H1 (cell line): Measurements from ENCODE around the gene PITPNM1. TPM values are rescaled to one million over a fixed set of nuclear protein-coding genes. Genes with fewer than 3 reads are reported as not detected.

ENCODE experiments used
- CTCF ChIA-PET: fragments of 300-600 bp; sonication (Branson Sonifier 250); formaldehyde crosslinking; loops from one replicate; lab custom pipeline; 2021; ENCODE audit not compliant: partially characterized antibody; lab: Charles Lee
- POLR2A ChIA-PET: fragments of 300-600 bp; sonication (Branson Sonifier 250); formaldehyde crosslinking; loops from one replicate; lab custom pipeline; 2021; ENCODE audit warnings: inconsistent platforms; ENCODE audit not compliant: partially characterized antibody; lab: Charles Lee
- DNase-seq, 2 experiments: peaks; one replicate each; pipeline versions ENCODE4 v3.0.0 to v3.0.0-alpha.2; 2010 to 2022; ENCODE audit warnings: low spot score in 2 of 2, low read depth in 1 of 2, mixed read lengths in 1 of 2
- FAIRE-seq: peaks from 2 replicates; lab custom pipeline; 2011; peaks lifted over from hg19 to GRCh38; lab: Jason Lieb, UNC
- H2AFZ ChIP-seq: 2 replicates; pipeline ENCODE4 v1.8.1; 2012; ENCODE audit warnings: low read length, inconsistent platforms
- H2AK5ac ChIP-seq: 2 replicates; pipeline ENCODE4 v1.6.1; 2013; ENCODE audit warnings: low read depth, low read length
- H2BK120ac ChIP-seq: replicated peaks from 2 replicates; pipeline ENCODE3; 2013; ENCODE audit warnings: low read depth, low read length, inconsistent platforms
- H2BK12ac ChIP-seq: 2 replicates; pipeline ENCODE4 v1.6.1; 2013; ENCODE audit warnings: low read depth, low read length
- H2BK15ac ChIP-seq: 2 replicates; pipeline ENCODE4 v1.6.1; 2013; ENCODE audit warnings: low read length
- H2BK20ac ChIP-seq: 2 replicates; pipeline ENCODE4 v1.6.1; 2013; ENCODE audit warnings: low read length
- H2BK5ac ChIP-seq: 2 replicates; pipeline ENCODE4 v1.6.1; 2013; ENCODE audit warnings: low read depth, low read length
- H3K14ac ChIP-seq: 2 replicates; pipeline ENCODE4 v1.6.1; 2013; ENCODE audit warnings: inconsistent platforms; ENCODE audit not compliant: insufficient read length
- H3K18ac ChIP-seq: 2 replicates; pipeline ENCODE4 v1.6.1; 2013; ENCODE audit warnings: low read length; ENCODE audit errors: extremely low read depth
- H3K23ac ChIP-seq: 2 replicates; pipeline ENCODE4 v1.6.1; 2013; ENCODE audit warnings: inconsistent platforms; ENCODE audit not compliant: insufficient read length
- H3K23me2 ChIP-seq: 2 replicates; pipeline ENCODE4 v1.6.1; 2013; ENCODE audit warnings: low read depth, low read length
- H3K27ac ChIP-seq: 2 replicates; pipeline ENCODE4 v1.6.1; 2011; ENCODE audit warnings: low read depth, low read length, inconsistent platforms
- H3K27me3 ChIP-seq, 4 experiments: replicated peaks in 1 of 4; 1 replicate in 1 of 4; 2 replicates in 3 of 4; pipeline versions ENCODE4 v1.6.1 to v1.8.1; 2011 to 2013; ENCODE audit warnings: low read length in 3 of 4, mild to moderate bottlenecking in 3 of 4, inconsistent platforms in 2 of 4, mixed read lengths in 2 of 4, moderate library complexity in 1 of 4; ENCODE audit not compliant: control insufficient read depth in 3 of 4, insufficient read depth in 3 of 4; ENCODE audit errors: extremely low read depth in 1 of 4
- H3K36me3 ChIP-seq, 4 experiments: 2 replicates each; pipeline versions ENCODE4 v1.6.1 to v1.8.1; 2011 to 2013; ENCODE audit warnings: mild to moderate bottlenecking in 4 of 4, low read length in 3 of 4, moderate library complexity in 2 of 4, control low read depth in 1 of 4, inconsistent platforms in 1 of 4; ENCODE audit not compliant: insufficient read depth in 4 of 4, control insufficient read depth in 2 of 4
- H3K4ac ChIP-seq: replicated peaks from 2 replicates; pipeline ENCODE3; 2013; ENCODE audit warnings: low read length, low read depth, mixed read lengths, inconsistent platforms; ENCODE audit not compliant: insufficient read length
- H3K4me1 ChIP-seq, 4 experiments: replicated peaks in 1 of 4; 1 replicate in 1 of 4; 2 replicates in 3 of 4; pipeline versions ENCODE4 v1.6.1 to v1.8.1; 2011 to 2013; ENCODE audit warnings: low read length in 3 of 4, inconsistent platforms in 2 of 4, mixed read lengths in 1 of 4; ENCODE audit not compliant: insufficient read depth in 4 of 4, control insufficient read depth in 3 of 4
- H3K4me2 ChIP-seq, 2 experiments: 2 replicates each; pipeline versions ENCODE4 v1.6.1 to v1.8.1; 2011 to 2013; ENCODE audit warnings: low read depth in 2 of 2, low read length in 2 of 2, control low read depth in 1 of 2, inconsistent platforms in 1 of 2, mild to moderate bottlenecking in 1 of 2; ENCODE audit not compliant: insufficient read depth in 1 of 2
- H3K4me3 ChIP-seq, 4 experiments: fragments of 200-600, 300-600 bp in 1 of 4; sonication (generic), shearing (Covaris generic), sonication (Bioruptor Twin) in 1 of 4; 2 replicates each; pipeline versions ENCODE4 v1.5.1 to v1.8.1; 2011 to 2016; ENCODE audit warnings: low read length in 4 of 4, low read depth in 3 of 4, control low read depth in 2 of 4, inconsistent platforms in 2 of 4, mild to moderate bottlenecking in 2 of 4, mixed read lengths in 1 of 4, moderate library complexity in 1 of 4; ENCODE audit not compliant: insufficient read depth in 2 of 4; ENCODE audit errors: extremely low read depth in 1 of 4
- H3K56ac ChIP-seq: replicated peaks from 2 replicates; pipeline ENCODE3; 2013; ENCODE audit warnings: low read depth, mild to moderate bottlenecking, mixed read lengths, low read length, inconsistent platforms; ENCODE audit not compliant: insufficient read length
- H3K79me1 ChIP-seq: 2 replicates; pipeline ENCODE4 v1.6.1; 2013; ENCODE audit warnings: low read depth, low read length, control low read depth
- H3K79me2 ChIP-seq, 2 experiments: 2 replicates each; pipeline versions ENCODE4 v1.6.1 to v1.8.1; 2012 to 2013; ENCODE audit warnings: low read length in 2 of 2, mild to moderate bottlenecking in 2 of 2, inconsistent platforms in 1 of 2; ENCODE audit not compliant: insufficient read depth in 2 of 2, control insufficient read depth in 1 of 2
- H3K9ac ChIP-seq, 4 experiments: replicated peaks in 1 of 4; 1 replicate in 1 of 4; 2 replicates in 3 of 4; pipeline versions ENCODE4 v1.6.1 to v1.8.1; 2011 to 2013; ENCODE audit warnings: low read depth in 3 of 4, low read length in 3 of 4, control low read depth in 2 of 4, mild to moderate bottlenecking in 2 of 4, moderate library complexity in 2 of 4, inconsistent platforms in 1 of 4; ENCODE audit errors: extremely low read depth in 1 of 4
- H3K9me3 ChIP-seq, 2 experiments: 2 replicates each; pipeline versions ENCODE4 v1.6.1 to v1.8.1; 2012 to 2013; ENCODE audit warnings: mild to moderate bottlenecking in 2 of 2, moderate library complexity in 2 of 2, control low read depth in 1 of 2, inconsistent platforms in 1 of 2, low read depth in 1 of 2, low read length in 1 of 2, mixed read lengths in 1 of 2; ENCODE audit not compliant: insufficient read depth in 2 of 2
- H4K20me1 ChIP-seq, 2 experiments: replicated peaks in 1 of 2; 2 replicates each; pipeline versions ENCODE3 to v1.8.1; 2011 to 2013; ENCODE audit warnings: inconsistent platforms in 2 of 2, low read length in 2 of 2, mild to moderate bottlenecking in 1 of 2; ENCODE audit not compliant: insufficient read depth in 2 of 2, control insufficient read depth in 1 of 2
- H4K5ac ChIP-seq: 2 replicates; pipeline ENCODE4 v1.6.1; 2013; ENCODE audit warnings: low read length, low read depth, mixed read lengths, inconsistent platforms; ENCODE audit not compliant: insufficient read length
- H4K8ac ChIP-seq: 2 replicates; pipeline ENCODE4 v1.8.0; 2013; ENCODE audit warnings: mild to moderate bottlenecking, moderate library complexity, low read length, inconsistent platforms; ENCODE audit not compliant: insufficient read depth; ENCODE audit errors: extremely low read depth
- H4K91ac ChIP-seq: replicated peaks from 2 replicates; pipeline ENCODE3; 2013; ENCODE audit warnings: low read length, mixed read lengths, inconsistent platforms; ENCODE audit not compliant: insufficient read length
- FOSL1 ChIP-seq: IDR thresholded peaks from 2 replicates; pipeline ENCODE4 v1.6.1; 2011; ENCODE audit warnings: mild to moderate bottlenecking, low read depth, low read length, moderate library complexity; ENCODE audit not compliant: insufficient read depth
- WGBS, 2 experiments: shearing (Covaris generic) in 1 of 2; methylation state at CpG; one replicate each; pipeline versions ENCODE4 v1.1.6 to v1.1.7; 2013 to 2015; ENCODE audit warnings: low lambda C conversion rate in 2 of 2, mixed read lengths in 2 of 2, inconsistent platforms in 1 of 2, low coverage in 1 of 2, missing lambda C conversion rate in 1 of 2; ENCODE audit not compliant: insufficient replicate concordance in 2 of 2, insufficient coverage in 1 of 2, insufficient read length in 1 of 2; ENCODE audit errors: extremely low coverage in 1 of 2, missing lambda C conversion rate in 1 of 2; 5-methylcytosine and 5-hydroxymethylcytosine counted together
- polyA plus RNA-seq, 7 experiments: library from polyadenylated mRNA; depleted of rRNA in 3 of 7; stranded (reverse) in 5 of 7; unstranded in 2 of 7; fragments of >200 nt in 5 of 7; fragments of 200-250 nt in 2 of 7; gene quantifications; 1 replicate in 5 of 7; 2 replicates in 1 of 7; 4 replicates in 1 of 7; pipeline versions ENCODE4 v1.2.1 to v1.2.3, GENCODE V29; 2011 to 2013; ENCODE audit warnings: missing spikeins in 2 of 7, mixed read lengths in 2 of 7
- total RNA-seq: library from RNA; stranded (reverse); fragmentation: NEBNext Ultra II Directional; extraction: Animal tissue kit (Norgen Biotek cat#: 25700); gene quantifications from 2 replicates; pipeline ENCODE4 v1.2.1, GENCODE V29; 2021

PITPNM1 gene
- total and polyA plus RNA-seq, 2 of the 8 experiments (the other 6 are each of a cell fraction or from before 2014, with no cell fraction given) = 27.2 to 52.7 TPM

GRCh38 chr11:67491276-67492068 lies 13.7 kb downstream of the PITPNM1 start:
- no peak overlapping the region for H3K56ac ChIP-seq
- no peak overlapping the region for H3K27ac ChIP-seq
- H4K5ac ChIP-seq = no peak overlapping the region
- H2BK15ac ChIP-seq = no peak overlapping the region
- CTCF ChIA-PET = interaction anchor here (0.8 to 2.6 kb wide), 10 partner anchors 14 to 146 kb away, joined by 3 to 7 read pairs (median 3); partner anchors contain the start of gene PITPNM1
- H4K20me1 ChIP-seq = peaks cover 0 to 18% of the 10 kb centered on the region in 2 experiments
- H2BK120ac ChIP-seq = no peak overlapping the region
- no peak overlapping the region for H2AK5ac ChIP-seq
- no peaks in the 10 kb centered on the region for H3K79me1 ChIP-seq
- no peak overlapping the region for H4K91ac ChIP-seq
- peaks cover 0 to 10% (median 0%) of the 10 kb centered on the region in 4 experiments; a peak in 2 of 7 replicates for H3K4me1 ChIP-seq
- H3K23me2 ChIP-seq = no peaks in the 10 kb centered on the region
- H3K4me2 ChIP-seq = no peak overlapping the region
- no peak overlapping the region for H3K4me3 ChIP-seq
- no peaks in the 10 kb centered on the region for H3K27me3 ChIP-seq
- H4K8ac ChIP-seq = no peak overlapping the region; the same call in 1 of the 2 replicates
- POLR2A ChIA-PET = interaction anchor here (1.0 to 2.5 kb wide), 9 partner anchors 9 to 105 kb away, joined by 3 to 9 read pairs (median 4); partner anchors contain the start of genes PITPNM1, TBC1D10C and TMEM134
- H3K4ac ChIP-seq = no peak overlapping the region
- no peaks in the 10 kb centered on the region for H3K9me3 ChIP-seq
- no peak overlapping the region for H2BK5ac ChIP-seq
- WGBS, 2 experiments = 88% methylated on average over 24 of the region's 24 CpGs; no CpG with 5 or more reads in 1 of the 2 experiments
- H3K23ac ChIP-seq = no peak overlapping the region
- no peak for TF ChIP-seq FOSL1
- H3K14ac ChIP-seq = no peak overlapping the region
- no peak overlapping the region for H2AFZ ChIP-seq
- H2BK12ac ChIP-seq = no peak overlapping the region
- H3K79me2 ChIP-seq = no peaks in the 10 kb centered on the region
- H2BK20ac ChIP-seq = no peak overlapping the region
- no peak overlapping the region for H3K18ac ChIP-seq
- H3K9ac ChIP-seq = no peak overlapping the region
- no peak for DNase-seq
- peaks cover 2 to 21% (median 14%) of the 10 kb centered on the region in 4 experiments; a peak in 6 of 8 replicates for H3K36me3 ChIP-seq
- FAIRE-seq = no peak
